ENCODE measurements around the gene SURF1.
"Not testable (repeated sequence)": the region's sequence is repeated elsewhere in the genome, so short reads cannot be mapped to it uniquely, and the experiment has no call there.

SURF1 gene

DNA sequence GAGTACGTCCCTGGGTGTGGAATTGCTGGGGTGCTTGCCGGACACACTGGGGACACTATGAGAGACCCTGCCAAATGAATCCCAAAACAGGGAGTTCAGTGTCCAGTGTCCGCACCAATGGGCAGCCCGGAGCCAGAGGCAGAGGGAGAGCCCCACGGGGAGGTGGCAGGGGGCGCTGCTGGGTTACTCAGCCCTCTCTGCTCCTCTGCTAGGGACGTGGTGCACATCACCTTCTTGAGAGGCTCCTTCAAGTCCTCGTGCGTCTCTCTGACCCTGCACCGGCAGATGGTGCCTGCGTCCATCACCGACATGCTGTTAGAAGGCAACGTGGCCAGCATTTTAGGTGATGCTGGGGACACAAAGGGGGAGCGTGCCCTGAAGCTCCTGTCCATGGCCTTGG is 40.7 kb upstream of the SURF1 start:
- DNase-seq (ENCODE audit: insufficient read length, low spot score): no peak

DNA sequence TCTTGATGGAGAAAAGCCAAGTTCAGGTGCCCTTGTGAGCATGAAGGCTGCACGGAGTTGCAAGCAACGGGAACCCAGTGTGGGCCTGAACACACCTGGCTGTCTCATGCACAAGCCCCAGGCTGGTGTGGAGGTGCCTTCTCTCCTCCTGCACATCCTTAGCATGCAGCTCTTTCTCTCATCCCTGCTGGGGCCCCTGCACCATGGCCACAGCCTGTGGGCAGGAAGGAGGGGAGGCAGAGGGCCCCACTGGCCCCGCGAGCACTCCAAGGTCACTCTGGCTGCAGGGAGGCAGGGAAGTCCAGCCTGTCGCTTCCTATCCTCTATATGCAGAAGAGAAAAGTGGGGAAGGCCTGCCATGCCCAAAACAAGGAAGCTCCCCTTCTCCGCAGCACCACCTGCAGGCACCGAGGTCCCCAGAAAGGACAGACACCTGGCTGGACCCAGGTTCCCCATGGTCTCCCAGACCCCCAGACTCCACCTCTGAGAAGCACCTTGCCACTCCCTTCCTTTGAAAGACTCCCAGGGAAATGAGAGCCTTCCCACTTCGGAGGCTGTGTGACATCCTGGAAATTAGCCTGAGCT is 38.5 kb upstream of the SURF1 start:
- no peak for TF ChIP-seq TAF1 (IDR thresholded peaks at IDR 0.05; ENCODE audit: low read depth, low read length)
- no peak for TF ChIP-seq POLR2AphosphoS5 (IDR thresholded peaks at IDR 0.05; ENCODE audit: low read depth, low read length)
- TF ChIP-seq POU2F2 (IDR thresholded peaks at IDR 0.05; ENCODE audit: low read depth, low read length): no peak
- no peak for TF ChIP-seq POLR2A (IDR thresholded peaks at IDR 0.05; ENCODE audit: low read depth, low read length)
- no peak for TF ChIP-seq PAX5 (IDR thresholded peaks at IDR 0.05; ENCODE audit: insufficient read depth, low read length, severe bottlenecking)
- TF ChIP-seq SPI1 (IDR thresholded peaks at IDR 0.05; ENCODE audit: low read depth, low read length): no peak
- DNase-seq (ENCODE audit: insufficient read length, low spot score) (no peak), FAIRE-seq (no peak)

More for the DNA sequence above, 40.7 kb upstream of the SURF1 start:
- FAIRE-seq: no peak
- TF ChIP-seq PAX5 (IDR thresholded peaks at IDR 0.05; ENCODE audit: insufficient read depth, low read length, severe bottlenecking) (no peak), TAF1 (IDR thresholded peaks at IDR 0.05; ENCODE audit: low read depth, low read length) (no peak), POLR2AphosphoS5 (IDR thresholded peaks at IDR 0.05; ENCODE audit: low read depth, low read length) (no peak), POU2F2 (IDR thresholded peaks at IDR 0.05; ENCODE audit: low read depth, low read length) (no peak), POLR2A (IDR thresholded peaks at IDR 0.05; ENCODE audit: low read depth, low read length) (no peak), SPI1 (IDR thresholded peaks at IDR 0.05; ENCODE audit: low read depth, low read length) (no peak)

DNA sequence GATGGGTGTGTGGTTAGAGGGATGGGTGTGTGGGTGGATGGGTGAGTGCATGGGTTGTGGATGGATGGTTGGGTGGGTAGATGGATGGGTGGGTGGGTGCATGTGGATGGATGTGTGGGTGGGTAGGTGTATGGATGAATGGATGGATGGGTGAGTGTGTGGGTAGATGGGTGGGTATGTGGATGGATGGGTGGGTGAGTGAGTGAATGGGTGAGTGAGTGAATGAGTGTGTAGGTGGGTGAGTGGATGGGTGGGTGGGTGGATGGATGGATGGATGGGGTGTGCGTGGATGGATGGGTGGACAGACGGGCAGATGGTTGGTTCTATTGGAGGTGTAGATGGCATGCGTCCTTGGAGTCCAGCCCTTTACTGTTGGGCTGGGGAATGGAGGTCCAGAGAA is 37.1 kb upstream of the SURF1 start:
- FAIRE-seq (no peak), DNase-seq (ENCODE audit: insufficient read length, low spot score) (no peak)
- no peak for TF ChIP-seq POLR2A (IDR thresholded peaks at IDR 0.05; ENCODE audit: low read depth, low read length)
- no peak for TF ChIP-seq SPI1 (IDR thresholded peaks at IDR 0.05; ENCODE audit: low read depth, low read length)
- no peak for TF ChIP-seq POLR2AphosphoS5 (IDR thresholded peaks at IDR 0.05; ENCODE audit: low read depth, low read length)
- no peak for TF ChIP-seq TAF1 (IDR thresholded peaks at IDR 0.05; ENCODE audit: low read depth, low read length)
- no peak for TF ChIP-seq POU2F2 (IDR thresholded peaks at IDR 0.05; ENCODE audit: low read depth, low read length)
- TF ChIP-seq PAX5 (IDR thresholded peaks at IDR 0.05; ENCODE audit: insufficient read depth, low read length, severe bottlenecking): no peak

DNA sequence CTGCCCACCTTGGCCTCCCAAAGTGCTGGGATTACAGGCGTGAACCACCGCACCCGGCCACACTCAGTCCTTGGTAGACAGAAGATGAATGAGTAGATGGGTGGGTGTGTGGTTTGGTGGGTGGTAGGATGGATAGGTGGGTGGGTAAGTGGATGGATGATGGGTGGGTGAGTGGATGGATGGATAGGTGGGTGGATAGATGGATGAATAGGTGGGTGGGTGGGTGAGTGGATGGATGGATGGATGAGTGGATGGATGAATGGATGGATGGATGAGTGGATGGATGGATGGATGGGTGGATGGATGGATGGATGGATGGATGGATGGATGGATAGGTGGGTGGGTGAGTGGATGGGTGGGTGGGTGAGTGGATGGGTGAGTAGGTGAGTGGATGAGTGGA is 36.0 kb upstream of the SURF1 start:
- FAIRE-seq; DNase-seq (ENCODE audit: insufficient read length, low spot score): not testable (repeated sequence)

DNA sequence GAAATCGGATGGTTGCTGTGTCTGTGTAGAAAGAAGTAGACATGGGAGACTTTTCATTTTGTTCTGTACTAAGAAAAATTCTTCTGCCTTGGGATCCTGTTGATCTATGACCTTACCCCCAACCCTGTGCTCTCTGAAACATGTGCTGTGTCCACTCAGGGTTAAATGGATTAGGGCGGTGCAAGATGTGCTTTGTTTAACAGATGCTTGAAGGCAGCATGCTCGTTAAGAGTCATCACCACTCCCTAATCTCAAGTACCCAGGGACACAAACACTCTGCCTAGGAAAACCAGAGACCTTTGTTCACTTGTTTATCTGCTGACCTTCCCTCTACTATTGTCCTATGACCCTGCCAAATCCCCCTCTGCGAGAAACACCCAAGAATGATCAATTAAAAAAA is 35.2 kb upstream of the SURF1 start:
- FAIRE-seq; DNase-seq (ENCODE audit: insufficient read length, low spot score): not testable (repeated sequence)

DNA sequence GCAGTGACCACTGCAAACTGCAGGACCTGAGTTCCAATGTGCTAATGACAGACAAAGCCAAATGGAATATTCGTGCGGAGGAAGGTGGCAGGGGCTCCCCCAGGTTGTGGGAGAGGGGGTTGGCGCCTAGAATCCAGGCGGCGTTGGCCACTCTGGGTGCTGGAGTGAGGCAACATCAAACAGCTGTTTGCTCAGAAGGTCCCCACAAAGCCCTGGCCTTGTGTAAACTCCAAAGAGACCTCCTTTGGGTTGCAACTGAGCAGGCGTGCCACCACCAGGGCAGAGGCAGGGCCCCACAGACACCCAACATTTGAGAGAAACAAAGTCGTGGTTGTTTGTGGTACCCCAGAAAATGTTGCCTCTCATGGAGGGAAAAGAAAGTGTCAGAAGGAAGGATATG is 34.4 kb upstream of the SURF1 start:
- FAIRE-seq (no peak), DNase-seq (ENCODE audit: insufficient read length, low spot score) (no peak)
- no peak for TF ChIP-seq SPI1 (IDR thresholded peaks at IDR 0.05; ENCODE audit: low read depth, low read length)
- TF ChIP-seq POLR2AphosphoS5 (IDR thresholded peaks at IDR 0.05; ENCODE audit: low read depth, low read length): no peak
- no peak for TF ChIP-seq PAX5 (IDR thresholded peaks at IDR 0.05; ENCODE audit: insufficient read depth, low read length, severe bottlenecking)
- no peak for TF ChIP-seq TAF1 (IDR thresholded peaks at IDR 0.05; ENCODE audit: low read depth, low read length)
- no peak for TF ChIP-seq POU2F2 (IDR thresholded peaks at IDR 0.05; ENCODE audit: low read depth, low read length)
- TF ChIP-seq POLR2A (IDR thresholded peaks at IDR 0.05; ENCODE audit: low read depth, low read length): no peak

DNA sequence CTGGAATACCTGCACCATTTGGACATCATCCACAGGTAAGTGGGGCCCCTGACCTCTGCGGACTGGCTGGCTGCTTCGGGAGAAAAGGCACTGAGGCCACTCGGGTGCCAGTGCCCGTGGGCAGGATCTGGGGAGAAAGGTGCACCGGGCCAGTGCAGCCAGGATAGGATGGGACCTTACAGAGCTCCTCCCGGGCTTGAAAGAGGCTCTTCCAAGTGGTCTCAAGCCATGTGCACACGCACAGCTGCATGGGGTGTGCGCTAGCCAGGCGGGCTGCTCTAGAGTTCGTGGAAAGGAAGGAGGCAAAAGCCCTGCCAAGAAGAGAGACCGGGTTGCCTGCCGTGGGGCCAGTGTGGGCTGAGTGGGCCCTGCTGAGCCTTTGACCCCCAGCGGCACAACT is 33.3 kb upstream of the SURF1 start:
- no peak for TF ChIP-seq SPI1 (IDR thresholded peaks at IDR 0.05; ENCODE audit: low read depth, low read length)
- no peak for TF ChIP-seq PAX5 (IDR thresholded peaks at IDR 0.05; ENCODE audit: insufficient read depth, low read length, severe bottlenecking)
- no peak for TF ChIP-seq POLR2AphosphoS5 (IDR thresholded peaks at IDR 0.05; ENCODE audit: low read depth, low read length)
- no peak for TF ChIP-seq POLR2A (IDR thresholded peaks at IDR 0.05; ENCODE audit: low read depth, low read length)
- DNase-seq (ENCODE audit: insufficient read length, low spot score): no peak
- no peak for FAIRE-seq

DNA sequence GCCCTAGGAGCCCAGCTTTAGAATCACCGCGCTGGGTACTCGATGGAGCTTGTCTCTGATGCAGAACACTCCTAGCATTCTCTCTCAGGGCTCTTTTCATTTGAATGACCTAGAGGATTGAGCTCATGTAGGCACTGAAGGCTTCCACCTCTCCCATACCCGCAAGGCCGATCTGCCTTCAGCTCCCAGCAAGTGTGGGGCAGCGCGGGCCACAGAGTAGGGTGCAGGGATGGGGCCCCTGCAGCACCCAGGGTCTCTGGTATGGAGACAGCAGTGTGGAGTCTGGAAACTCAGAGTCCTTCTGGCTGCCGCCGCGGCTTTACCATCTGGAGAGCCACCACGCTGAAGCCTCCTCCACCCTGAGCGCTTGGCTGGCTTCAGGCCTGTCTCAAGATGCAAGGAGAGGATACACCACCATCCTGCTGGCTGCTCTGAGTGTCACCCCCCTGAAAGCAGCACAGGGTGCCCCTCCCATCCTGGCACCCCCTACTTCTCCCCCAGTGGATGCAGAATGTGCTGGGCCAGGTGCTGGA is 32.8 kb upstream of the SURF1 start:
- TF ChIP-seq POLR2AphosphoS5 (IDR thresholded peaks at IDR 0.05; ENCODE audit: low read depth, low read length) (no peak), TAF1 (IDR thresholded peaks at IDR 0.05; ENCODE audit: low read depth, low read length) (no peak), SPI1 (IDR thresholded peaks at IDR 0.05; ENCODE audit: low read depth, low read length) (no peak), POU2F2 (IDR thresholded peaks at IDR 0.05; ENCODE audit: low read depth, low read length) (no peak), POLR2A (IDR thresholded peaks at IDR 0.05; ENCODE audit: low read depth, low read length) (no peak), PAX5 (IDR thresholded peaks at IDR 0.05; ENCODE audit: insufficient read depth, low read length, severe bottlenecking) (no peak)
- no peak for DNase-seq (ENCODE audit: insufficient read length, low spot score)
- FAIRE-seq: no peak

DNA sequence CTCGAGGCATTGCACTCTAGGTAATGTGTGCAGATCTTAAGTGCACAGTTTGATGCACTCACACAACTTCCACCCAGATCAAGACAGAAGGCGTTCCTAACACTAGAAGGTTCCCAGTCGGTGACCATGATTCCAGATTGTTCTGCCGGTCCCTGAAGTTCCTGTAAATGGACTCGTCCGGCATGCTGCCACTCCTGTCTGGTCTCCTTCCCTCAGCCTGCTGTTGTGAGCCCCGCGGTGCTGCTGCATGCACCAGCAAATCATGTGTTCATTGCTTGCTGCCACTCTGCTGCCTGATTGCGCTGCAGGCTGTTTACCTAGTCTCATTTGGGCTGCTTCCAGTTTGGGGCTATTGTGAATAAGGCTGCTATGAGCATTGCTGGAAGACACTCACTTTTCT is 31.4 kb upstream of the SURF1 start:
- no peak for FAIRE-seq
- no peak for TF ChIP-seq TAF1 (IDR thresholded peaks at IDR 0.05; ENCODE audit: low read depth, low read length)
- TF ChIP-seq POLR2A (IDR thresholded peaks at IDR 0.05; ENCODE audit: low read depth, low read length): no peak
- no peak for TF ChIP-seq PAX5 (IDR thresholded peaks at IDR 0.05; ENCODE audit: insufficient read depth, low read length, severe bottlenecking)
- TF ChIP-seq POLR2AphosphoS5 (IDR thresholded peaks at IDR 0.05; ENCODE audit: low read depth, low read length): no peak
- no peak for TF ChIP-seq POU2F2 (IDR thresholded peaks at IDR 0.05; ENCODE audit: low read depth, low read length)
- no peak for DNase-seq (ENCODE audit: insufficient read length, low spot score)

DNA sequence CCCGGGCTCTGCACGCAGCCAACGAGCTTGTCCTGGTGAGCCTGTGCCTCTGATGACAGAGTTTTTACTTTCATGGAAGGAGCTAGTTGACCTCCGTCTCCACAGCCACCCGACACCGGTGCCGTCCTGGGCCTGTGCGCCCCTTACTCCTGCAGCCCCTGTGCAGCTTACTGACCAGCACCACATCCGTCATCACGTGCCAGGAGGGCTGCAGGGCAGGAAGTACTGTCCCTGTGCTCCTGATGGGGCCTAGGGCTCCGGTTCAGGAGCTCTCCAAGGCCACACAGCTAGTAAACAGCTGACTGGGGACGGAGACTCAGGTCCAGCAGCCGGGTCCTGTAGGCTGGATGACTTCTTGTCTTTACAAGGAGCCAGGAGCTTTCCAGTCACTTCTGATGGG is 30.1 kb upstream of the SURF1 start:
- DNase-seq (ENCODE audit: insufficient read length, low spot score) (no peak), FAIRE-seq (no peak)
- no peak for TF ChIP-seq POU2F2 (IDR thresholded peaks at IDR 0.05; ENCODE audit: low read depth, low read length)
- TF ChIP-seq POLR2A (IDR thresholded peaks at IDR 0.05; ENCODE audit: low read depth, low read length): no peak
- no peak for TF ChIP-seq POLR2AphosphoS5 (IDR thresholded peaks at IDR 0.05; ENCODE audit: low read depth, low read length)
- no peak for TF ChIP-seq SPI1 (IDR thresholded peaks at IDR 0.05; ENCODE audit: low read depth, low read length)
- no peak for TF ChIP-seq TAF1 (IDR thresholded peaks at IDR 0.05; ENCODE audit: low read depth, low read length)

Measured in GM12891 (cell line).